GM21576 (cell line): ENCODE data around the gene KRT4.

Source experiments
- ATAC-seq: cut with Tn5 transposase; IDR thresholded peaks from one replicate; pipeline ENCODE4 v1.9.1; 2021; ENCODE audit warnings: mild to moderate bottlenecking, moderate library complexity; ENCODE audit not compliant: unreplicated experiment

KRT4 gene

GRCh38 chr12:52794479-52795331, 19.2 kb downstream of the KRT4 start:
- no peak for ATAC-seq

GRCh38 chr12:52792185-52793029, 21.5 kb downstream of the KRT4 start:
- no peak for ATAC-seq

- no peak for ATAC-seq
Measured at GRCh38 chr12:52791271-52792184, 22.4 kb downstream of the KRT4 start.

- no peak for ATAC-seq
Measured at GRCh38 chr12:52790427-52791270, 23.3 kb downstream of the KRT4 start.

GRCh38 chr12:52789637-52790426, 24.1 kb downstream of the KRT4 start:
- ATAC-seq = no peak

- no peak for ATAC-seq
Measured at GRCh38 chr12:52788876-52789636, 24.9 kb downstream of the KRT4 start.

GRCh38 chr12:52788192-52788875, 25.6 kb downstream of the KRT4 start:
- ATAC-seq = no peak

- ATAC-seq = no peak
Measured at GRCh38 chr12:52787324-52788191, 26.4 kb downstream of the KRT4 start.

- no peak for ATAC-seq
Measured at GRCh38 chr12:52784909-52785308, 29.0 kb downstream of the KRT4 start.

GRCh38 chr12:52783563-52784316, 30.2 kb downstream of the KRT4 start:
- ATAC-seq = no peak

GRCh38 chr12:52782502-52782901, 31.4 kb downstream of the KRT4 start:
- ATAC-seq = no peak

GRCh38 chr12:52781399-52782082, 32.4 kb downstream of the KRT4 start:
- no peak for ATAC-seq

- no peak for ATAC-seq
Measured at GRCh38 chr12:52779914-52780313, 34.0 kb downstream of the KRT4 start.

- no peak for ATAC-seq
Measured at GRCh38 chr12:52778833-52779232, 35.1 kb downstream of the KRT4 start.

GRCh38 chr12:52777566-52777965, 36.4 kb downstream of the KRT4 start:
- ATAC-seq = no peak
